GM19328 (cell line): ENCODE results near the gene SEMA3A.
A peak's percentile ranks its signal among the peaks of the same experiment; 100 is the strongest.

Source experiments
- ATAC-seq: cut with Tn5 transposase; IDR thresholded peaks from one replicate; pipeline ENCODE4 v1.9.1; 2021; ENCODE audit warnings: mild to moderate bottlenecking, moderate library complexity; ENCODE audit not compliant: unreplicated experiment

The SEMA3A gene

DNA sequence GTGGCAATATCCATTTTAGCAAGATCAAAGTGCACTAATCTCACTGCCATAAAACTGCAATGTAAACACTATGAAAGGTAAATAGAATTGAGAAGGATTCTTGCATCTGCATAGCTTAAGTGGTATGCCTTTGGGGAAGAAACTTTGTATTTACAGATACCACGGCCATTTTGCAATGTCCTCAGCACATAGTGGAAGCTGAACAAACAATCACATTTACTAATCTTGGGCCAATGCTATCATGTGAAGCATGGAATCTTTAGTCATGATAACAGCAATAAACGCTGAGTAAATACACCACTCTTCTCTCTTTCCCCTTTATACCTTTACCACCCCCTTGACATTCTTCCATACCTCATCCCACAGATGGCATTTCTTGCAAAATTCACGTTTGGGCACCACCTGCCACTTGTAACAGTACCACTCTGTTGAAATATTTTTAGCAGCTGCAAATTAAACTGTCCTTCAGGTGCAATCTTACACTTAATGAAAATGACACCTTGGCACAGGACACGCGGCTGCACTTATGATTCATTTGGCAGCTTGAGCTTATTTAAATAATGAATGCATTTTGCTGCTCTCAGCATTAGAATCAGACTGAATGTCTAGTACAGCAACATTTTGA lies 171.8 kb downstream of the SEMA3A start:
- no peak for ATAC-seq

- no peak for ATAC-seq
These were observed 172.6 kb downstream of the SEMA3A start for GRCh38 chr7:84022009-84022408.

DNA sequence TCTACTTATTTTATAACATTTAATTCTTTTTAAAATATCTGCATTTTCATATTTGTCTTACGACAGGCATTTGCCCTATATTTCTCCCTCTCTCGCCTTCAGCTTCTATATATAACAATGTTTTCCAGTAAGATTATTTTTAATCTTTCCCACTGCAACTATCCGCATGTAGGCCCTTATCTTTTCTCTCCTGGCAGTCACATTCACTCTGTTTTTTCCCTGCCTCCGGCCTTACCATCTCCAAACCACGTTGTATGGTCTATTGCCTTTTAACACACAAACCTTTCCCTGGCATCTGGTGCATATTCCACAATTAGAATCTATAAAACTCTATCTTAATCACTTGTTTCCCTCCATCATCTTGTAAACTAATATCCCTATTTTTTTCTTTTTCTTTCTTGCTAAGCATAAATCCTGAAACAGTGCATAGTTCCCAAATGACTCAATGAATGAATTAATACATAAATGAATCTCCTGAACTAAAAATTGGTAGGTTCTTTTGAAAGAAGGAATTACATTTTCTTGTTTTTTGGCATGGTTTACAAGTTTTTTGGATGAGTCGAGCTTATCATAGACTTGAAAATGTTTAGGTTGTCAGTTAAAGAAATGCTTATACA lies 173.2 kb downstream of the SEMA3A start:
- no peak for ATAC-seq

- ATAC-seq = no peak
These were observed 176.9 kb downstream of the SEMA3A start for GRCh38 chr7:84017651-84018050.

DNA sequence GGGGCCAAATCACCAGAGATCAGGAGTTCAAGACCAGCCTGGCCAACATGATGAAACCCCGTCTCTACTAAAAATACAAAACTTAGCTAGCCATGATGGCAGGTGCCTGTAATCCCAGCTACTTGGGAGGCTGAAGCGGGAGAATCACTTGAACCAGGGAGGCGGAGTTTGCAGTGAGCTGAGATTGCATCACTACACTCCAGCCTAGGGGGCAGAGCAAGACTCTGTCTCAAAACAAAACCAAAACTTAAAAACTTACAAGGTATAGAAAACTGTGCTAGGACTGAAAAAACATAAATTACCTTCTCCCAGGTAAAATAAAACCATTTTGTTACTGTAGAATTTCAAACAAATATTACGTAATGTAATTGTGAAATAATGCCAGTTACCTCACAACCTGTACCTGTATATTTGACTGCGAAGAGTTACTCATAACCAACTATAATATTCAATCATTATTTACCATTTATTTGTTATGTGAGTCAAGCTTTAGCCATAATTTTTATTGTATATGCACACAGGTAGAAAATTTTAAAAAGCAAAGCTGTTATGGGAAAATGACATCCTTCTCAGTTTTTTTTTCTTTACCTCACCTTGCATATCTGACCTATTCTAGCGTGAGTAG lies 180.9 kb downstream of the SEMA3A start:
- ATAC-seq = no peak

GRCh38 chr7:84009782-84010181 lies 184.8 kb downstream of the SEMA3A start:
- ATAC-seq = no peak

GRCh38 chr7:84009051-84009450 lies 185.5 kb downstream of the SEMA3A start:
- ATAC-seq = no peak

- ATAC-seq = no peak
These were observed 191.4 kb downstream of the SEMA3A start for GRCh38 chr7:84003191-84003590.

DNA sequence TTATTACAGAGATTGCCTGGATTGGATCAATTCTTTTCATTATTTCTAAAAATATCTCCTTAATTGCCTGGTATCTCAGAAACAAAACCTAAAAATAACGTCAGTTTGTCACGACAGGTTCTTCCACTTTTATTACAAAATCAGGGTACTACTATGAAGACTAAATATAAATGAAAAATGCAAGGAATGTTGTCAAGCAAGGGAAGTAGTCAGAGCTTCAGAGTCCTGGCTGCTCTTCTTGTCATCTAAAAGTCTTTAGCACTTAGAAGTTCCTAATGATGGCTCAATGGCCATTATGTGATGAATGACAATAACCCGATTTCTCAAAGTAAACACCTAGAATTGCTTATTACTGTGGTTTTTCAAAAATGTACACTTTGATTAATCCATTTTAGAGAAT lies 192.2 kb downstream of the SEMA3A start:
- ATAC-seq = no peak

- no peak for ATAC-seq
These were observed 197.7 kb downstream of the SEMA3A start for GRCh38 chr7:83996879-83997278.

GRCh38 chr7:83987764-83988163 lies 206.8 kb downstream of the SEMA3A start:
- no peak for ATAC-seq

GRCh38 chr7:83985821-83986220 lies 208.8 kb downstream of the SEMA3A start:
- ATAC-seq = no peak

DNA sequence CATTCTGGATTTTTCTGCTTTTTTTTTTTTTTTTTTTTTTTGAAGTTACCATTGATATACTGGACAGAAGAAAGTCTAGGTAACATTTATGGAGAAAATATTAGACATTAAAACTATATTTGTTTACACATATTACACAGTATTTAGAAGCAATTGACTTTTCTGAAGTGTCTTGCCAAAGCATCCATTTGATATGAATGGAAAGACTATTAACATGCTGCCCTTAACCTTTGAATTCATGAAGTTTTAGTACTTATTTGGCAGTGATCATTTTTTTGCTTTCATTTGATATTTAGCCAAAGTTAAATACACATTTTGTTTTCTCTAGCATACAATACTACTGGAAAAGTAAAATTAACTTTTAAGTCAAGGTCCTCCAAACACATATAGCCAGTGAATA lies 210.0 kb downstream of the SEMA3A start:
- no peak for ATAC-seq

DNA sequence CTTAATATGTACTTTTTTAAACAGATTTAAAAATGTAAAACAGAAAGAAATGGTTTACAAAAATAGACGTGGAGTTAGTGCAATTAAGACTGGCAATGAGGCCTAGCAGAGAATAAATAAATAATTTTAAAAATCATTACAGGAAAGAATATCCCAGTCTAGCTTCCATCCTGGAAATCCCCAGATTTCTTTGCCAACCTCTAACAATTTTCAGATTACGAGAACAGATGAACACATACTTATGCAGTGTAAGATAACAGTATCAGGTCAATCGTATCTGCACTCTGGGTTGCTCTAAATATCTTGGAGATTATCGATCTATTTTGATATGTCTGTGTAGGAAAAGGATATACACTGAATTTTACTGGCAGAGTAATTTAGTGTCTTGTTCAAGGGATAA lies 210.5 kb downstream of the SEMA3A start:
- ATAC-seq = no peak

DNA sequence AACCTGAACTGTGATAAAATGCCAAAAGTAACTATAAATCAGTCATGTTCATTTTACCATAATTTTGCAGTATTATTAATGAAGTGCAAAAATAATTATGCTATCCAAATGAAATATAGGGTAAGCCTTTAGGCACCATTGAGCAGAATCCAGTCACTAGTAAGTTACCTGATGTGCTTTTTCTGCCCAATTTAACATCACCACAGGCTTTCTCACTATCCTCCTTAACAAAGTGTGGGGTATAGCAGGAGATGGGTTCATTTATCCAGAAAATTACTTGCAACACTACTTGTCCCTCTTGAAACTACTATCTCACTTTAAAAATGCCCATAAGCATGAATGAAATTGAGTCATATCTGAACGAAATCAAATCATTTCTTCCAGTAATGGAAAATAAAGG lies 211.0 kb downstream of the SEMA3A start:
- no peak for ATAC-seq

- peak; percentile 81 for ATAC-seq
These were observed 218.3 kb downstream of the SEMA3A start for GRCh38 chr7:83976302-83976701.

- ATAC-seq = no peak
These were observed 224.5 kb downstream of the SEMA3A start for GRCh38 chr7:83970081-83970480.

DNA sequence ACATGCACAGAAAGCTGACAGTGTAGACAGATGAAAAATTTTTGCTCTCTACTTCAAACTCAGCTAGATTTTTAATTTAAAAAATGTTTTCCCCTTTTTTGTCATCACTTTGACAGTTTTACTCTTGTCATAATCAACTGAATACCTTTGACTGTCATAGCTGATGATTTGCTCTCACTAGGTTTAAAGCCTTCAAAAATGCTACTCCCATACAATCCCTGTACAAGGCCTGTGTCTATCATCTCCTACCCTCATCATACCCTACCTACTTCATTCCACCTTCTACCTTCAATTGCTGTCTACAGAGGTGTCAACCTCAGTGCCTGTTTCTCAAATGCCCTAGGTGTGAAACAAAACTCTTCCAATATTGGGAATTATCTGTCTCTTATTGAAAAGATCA lies 230.3 kb downstream of the SEMA3A start:
- ATAC-seq = no peak

- no peak for ATAC-seq
These were observed 237.3 kb downstream of the SEMA3A start for GRCh38 chr7:83957333-83957732.

DNA sequence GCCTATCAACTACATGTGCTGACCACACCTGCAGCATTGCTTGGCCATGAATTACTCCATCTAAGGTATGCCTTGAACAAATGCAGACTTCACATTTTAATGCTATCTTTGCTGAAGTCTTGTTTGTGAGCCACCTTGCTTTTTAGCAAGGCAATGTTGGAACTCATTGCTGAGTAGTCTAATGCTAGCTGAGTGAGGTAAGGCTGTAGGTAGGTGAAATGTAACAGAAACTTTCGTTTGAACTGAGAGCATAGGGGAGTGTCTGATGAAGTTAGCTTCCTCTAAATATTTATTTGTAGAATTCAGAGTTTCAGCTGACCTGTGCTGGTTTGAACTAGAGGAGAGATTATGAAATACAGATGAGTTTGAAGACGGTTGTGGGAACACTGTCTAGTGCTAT lies 238.5 kb downstream of the SEMA3A start:
- ATAC-seq = no peak

- no peak for ATAC-seq
These were observed 242.4 kb downstream of the SEMA3A start for GRCh38 chr7:83952236-83952635.

- ATAC-seq = peak; percentile 86
These were observed 247.3 kb downstream of the SEMA3A start for GRCh38 chr7:83947260-83947659.

DNA sequence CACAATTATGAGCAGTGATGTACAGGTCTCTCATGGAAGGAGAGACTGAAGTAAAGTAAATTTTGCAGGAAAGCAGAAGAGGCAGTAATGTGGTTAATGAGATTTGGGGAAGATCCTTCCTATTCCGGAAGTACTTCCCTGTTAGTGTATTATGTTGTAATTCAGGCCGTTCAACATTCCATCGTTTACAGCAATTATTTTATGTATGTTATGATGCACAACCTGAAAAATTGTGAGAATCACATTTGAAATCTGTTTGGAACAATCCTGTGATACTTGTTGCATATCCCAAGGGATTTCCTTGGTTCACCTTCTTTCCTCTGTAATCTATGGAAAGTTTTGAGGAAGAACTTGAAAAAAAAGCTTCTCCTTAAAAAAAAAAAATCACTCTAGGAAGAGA lies 247.8 kb downstream of the SEMA3A start:
- no peak for ATAC-seq
